Body of pancreas (tissue), 4 donors: Measurements from ENCODE around the gene ACOT7.

Experiments used
- POLR2A ChIP-seq, 3 donors: fragments of 450-650 bp; IDR thresholded peaks; one replicate each; pipeline ENCODE4 v1.6.1; 2016; ENCODE audit warnings: antibody characterized with exemption in 3 of 3, mild to moderate bottlenecking in 2 of 3
- TF ChIP-seq, protein P1 (sequence below), 7 experiments: fragments of 450-650 bp in 4 of 7; fragments of 200-600 bp in 3 of 7; sonication (generic) in 3 of 7; IDR thresholded peaks; one replicate each; pipeline ENCODE4 v1.5.1; 2016 to 2019; ENCODE audit warnings: antibody characterized with exemption in 7 of 7

DNA sequence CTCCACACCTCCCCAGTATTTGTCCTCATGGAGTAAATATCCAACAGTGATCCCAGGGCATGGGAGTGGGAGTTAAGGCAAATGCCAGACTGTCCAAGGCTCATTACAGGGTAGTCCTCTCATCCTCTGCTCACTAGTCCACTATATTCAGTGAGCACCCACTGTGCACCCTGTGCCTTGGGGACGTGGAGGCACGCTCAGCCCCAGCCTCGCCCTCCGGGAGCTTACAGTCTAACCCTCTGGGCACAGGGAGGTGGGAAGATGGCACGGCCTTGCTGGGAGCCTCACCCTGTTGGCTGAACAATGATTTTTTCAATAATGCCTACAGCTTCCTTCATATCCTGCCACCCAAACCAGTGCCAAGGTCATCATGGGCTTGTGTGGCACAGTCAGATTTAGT, 23.3 kb upstream of the ACOT7 start:
- TF ChIP-seq, protein P1, sequence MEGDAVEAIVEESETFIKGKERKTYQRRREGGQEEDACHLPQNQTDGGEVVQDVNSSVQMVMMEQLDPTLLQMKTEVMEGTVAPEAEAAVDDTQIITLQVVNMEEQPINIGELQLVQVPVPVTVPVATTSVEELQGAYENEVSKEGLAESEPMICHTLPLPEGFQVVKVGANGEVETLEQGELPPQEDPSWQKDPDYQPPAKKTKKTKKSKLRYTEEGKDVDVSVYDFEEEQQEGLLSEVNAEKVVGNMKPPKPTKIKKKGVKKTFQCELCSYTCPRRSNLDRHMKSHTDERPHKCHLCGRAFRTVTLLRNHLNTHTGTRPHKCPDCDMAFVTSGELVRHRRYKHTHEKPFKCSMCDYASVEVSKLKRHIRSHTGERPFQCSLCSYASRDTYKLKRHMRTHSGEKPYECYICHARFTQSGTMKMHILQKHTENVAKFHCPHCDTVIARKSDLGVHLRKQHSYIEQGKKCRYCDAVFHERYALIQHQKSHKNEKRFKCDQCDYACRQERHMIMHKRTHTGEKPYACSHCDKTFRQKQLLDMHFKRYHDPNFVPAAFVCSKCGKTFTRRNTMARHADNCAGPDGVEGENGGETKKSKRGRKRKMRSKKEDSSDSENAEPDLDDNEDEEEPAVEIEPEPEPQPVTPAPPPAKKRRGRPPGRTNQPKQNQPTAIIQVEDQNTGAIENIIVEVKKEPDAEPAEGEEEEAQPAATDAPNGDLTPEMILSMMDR (IDR thresholded peaks at IDR 0.05) = no peak
- TF ChIP-seq POLR2A (IDR thresholded peaks at IDR 0.05) = no peak
